ENCODE results near the gene FRAS1. TPM values are rescaled to one million over a fixed set of nuclear protein-coding genes. Genes with fewer than 3 reads are reported as not detected.
"Not testable (repeated sequence)": the region's sequence is repeated elsewhere in the genome, so short reads cannot be mapped to it uniquely, and the experiment has no call there.

Gene FRAS1
- total RNA-seq, 1 donor from 2014 or later: 20.2 TPM

GRCh38 chr4:78099058-78099457, 41.9 kb downstream of the FRAS1 start:
- Histone ChIP-seq H3K27me3 (no peaks in the 10 kb centered on the region), H3K9me3 (no peaks in the 10 kb centered on the region), H3K27ac (no peak overlapping the region), H3K4me1 (peaks cover 6% of the 10 kb centered on the region), H3K36me3 (no peaks in the 10 kb centered on the region), H3K4me3 (no peak overlapping the region)
- intact Hi-C loops (cut with DNase I): no loop called here
- ATAC-seq: no peak
- no peak for DNase-seq
- no peak for TF ChIP-seq CTCF (IDR thresholded peaks at IDR 0.05)

DNA sequence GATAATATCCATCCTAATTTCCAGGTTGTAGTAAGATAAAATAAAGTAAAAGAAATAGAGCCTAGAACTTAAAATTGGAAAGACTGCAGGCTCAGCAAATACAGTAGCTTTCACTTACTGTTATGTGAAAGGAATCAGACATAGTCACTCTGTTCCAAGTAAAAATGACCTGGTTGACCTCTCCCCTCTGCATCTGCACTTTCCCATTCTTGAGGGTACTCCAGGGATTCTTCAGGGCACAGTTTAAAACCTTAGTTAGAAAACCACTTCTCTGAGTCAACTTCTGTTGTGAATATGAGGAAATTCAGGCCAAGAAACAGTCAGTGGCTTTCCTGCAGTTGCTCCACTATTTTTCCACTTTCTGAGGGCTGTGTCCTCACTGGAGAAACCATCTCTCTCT, 42.9 kb downstream of the FRAS1 start:
- intact Hi-C loops (cut with DNase I): no loop called here
- ATAC-seq: peak; percentile 72
- TF ChIP-seq CTCF (IDR thresholded peaks at IDR 0.05): no peak
- Histone ChIP-seq H3K9me3 (no peaks in the 10 kb centered on the region), H3K4me1 (peaks cover 6% of the 10 kb centered on the region), H3K27me3 (no peaks in the 10 kb centered on the region), H3K27ac (no peak overlapping the region), H3K36me3 (no peaks in the 10 kb centered on the region), H3K4me3 (no peak overlapping the region)
- DNase-seq: no peak

GRCh38 chr4:78119698-78120097, 62.6 kb downstream of the FRAS1 start:
- ATAC-seq: peak; percentile 52
- H3K36me3 ChIP-seq: no peaks in the 10 kb centered on the region
- no peaks in the 10 kb centered on the region for H3K4me1 ChIP-seq
- DNase-seq: no peak
- no peak overlapping the region for H3K27ac ChIP-seq
- H3K4me3 ChIP-seq: no peak overlapping the region
- intact Hi-C loops (cut with DNase I): no loop called here
- no peak for TF ChIP-seq CTCF (IDR thresholded peaks at IDR 0.05)
- no peaks in the 10 kb centered on the region for H3K27me3 ChIP-seq
- no peaks in the 10 kb centered on the region for H3K9me3 ChIP-seq

- no peak for TF ChIP-seq CTCF (IDR thresholded peaks at IDR 0.05)
- H3K4me3 ChIP-seq: no peak overlapping the region
Observed at GRCh38 chr4:78120144-78120880, 63.2 kb downstream of the FRAS1 start.

DNA sequence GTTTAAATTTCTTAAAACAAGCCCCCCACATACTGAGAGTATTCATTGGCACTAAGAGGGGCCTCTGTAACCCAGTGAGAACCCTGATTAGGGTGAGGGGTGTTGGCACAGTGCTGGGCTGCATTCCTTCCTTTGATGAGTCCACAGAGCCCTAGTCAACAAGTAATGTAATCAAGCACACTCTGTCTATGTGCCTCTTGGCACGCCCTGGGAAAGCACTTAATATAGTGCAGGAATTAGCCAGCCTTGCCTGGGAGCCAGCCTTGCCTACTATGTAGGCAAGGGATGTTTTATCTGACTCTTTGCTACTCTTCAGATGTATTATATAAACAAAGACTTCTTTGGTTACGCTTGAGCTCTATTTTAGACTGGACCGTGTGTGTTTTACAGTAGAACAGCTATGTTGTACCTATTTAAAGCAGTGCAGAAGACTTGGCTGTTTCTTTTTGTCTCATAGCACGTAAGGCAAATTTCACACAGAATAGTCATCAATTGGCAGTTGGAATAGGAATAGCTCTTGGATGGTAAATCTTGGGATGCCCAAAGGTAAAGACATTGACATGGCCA, 64.3 kb downstream of the FRAS1 start:
- peak; percentile 100 for ATAC-seq
- TF ChIP-seq CTCF (IDR thresholded peaks at IDR 0.05): no peak
- H3K4me1 ChIP-seq: no peaks in the 10 kb centered on the region
- peak; percentile 68 for DNase-seq
- H3K27ac ChIP-seq: peak overlapping the region; percentile 31
- intact Hi-C loops (cut with DNase I): no loop called here
- H3K36me3 ChIP-seq: no peaks in the 10 kb centered on the region
- H3K4me3 ChIP-seq: no peak overlapping the region
- H3K9me3 ChIP-seq: no peaks in the 10 kb centered on the region
- H3K27me3 ChIP-seq: no peaks in the 10 kb centered on the region

More at GRCh38 chr4:78120144-78120880, 63.2 kb downstream of the FRAS1 start:
- no peak for DNase-seq
- Histone ChIP-seq H3K27ac (no peak overlapping the region), H3K36me3 (no peaks in the 10 kb centered on the region), H3K9me3 (no peaks in the 10 kb centered on the region), H3K4me1 (no peaks in the 10 kb centered on the region), H3K27me3 (no peaks in the 10 kb centered on the region)
- no peak for ATAC-seq
- intact Hi-C loops (cut with DNase I): no loop called here

- H3K4me1 ChIP-seq; H3K9me3 ChIP-seq; ATAC-seq; H3K27ac ChIP-seq; DNase-seq; H3K27me3 ChIP-seq; H3K4me3 ChIP-seq; H3K36me3 ChIP-seq; intact Hi-C loops (cut with DNase I): not testable (repeated sequence)
Observed at GRCh38 chr4:78125834-78126331, 68.8 kb downstream of the FRAS1 start.

Data from upper lobe of right lung (tissue), 1 donor.